NCI-H128 (cell line): Measurements from ENCODE around the gene IKZF3.
"Not testable (repeated sequence)": the region's sequence is repeated elsewhere in the genome, so short reads cannot be mapped to it uniquely, and the experiment has no call there.

ENCODE experiments used
- DNase-seq: peaks from one replicate; lab custom pipeline; 2025; ENCODE audit not compliant: unreplicated experiment; lab: John Stamatoyannopoulos, UW

Gene IKZF3

DNA sequence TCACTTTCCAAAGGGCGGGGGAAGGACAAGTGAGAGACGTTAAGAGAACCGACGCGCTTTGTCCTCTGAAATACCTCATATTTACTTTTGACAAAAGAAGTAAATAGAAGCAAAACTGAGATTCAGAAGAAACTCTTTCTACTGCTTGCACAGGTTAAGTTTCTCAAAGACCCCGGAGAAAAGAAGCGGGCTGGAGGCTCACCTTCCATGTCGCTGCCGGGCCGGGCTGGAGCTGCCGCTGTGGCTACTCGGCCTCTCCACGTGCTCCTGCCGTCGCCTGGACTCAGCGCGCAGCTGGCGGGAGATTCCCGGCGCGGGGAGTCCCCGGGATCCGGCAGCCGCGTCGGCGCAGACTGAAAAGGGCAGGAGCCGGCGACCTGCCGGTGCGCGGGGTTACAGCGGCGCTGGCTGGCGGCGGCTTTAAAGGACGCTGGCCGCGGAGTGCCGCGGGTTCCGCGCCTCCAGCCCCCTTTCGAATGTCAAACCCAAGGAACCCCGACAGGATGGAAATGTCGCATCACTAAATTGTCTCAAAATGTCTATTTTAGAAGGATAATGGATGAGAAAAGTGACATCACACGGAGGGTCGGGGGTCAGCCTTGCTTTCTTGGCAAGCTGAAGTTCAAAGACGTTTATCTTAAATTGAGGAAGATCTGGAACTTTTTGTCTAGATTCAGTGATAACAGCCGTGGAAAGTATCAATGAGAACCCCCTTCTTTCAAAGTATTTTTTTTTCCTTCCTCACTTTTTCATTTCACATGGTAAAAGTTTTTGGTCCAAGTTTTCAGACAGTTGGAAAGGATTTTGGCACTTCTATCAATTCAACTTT lies at the start of gene IKZF3:
Gene IKZF3, minus strand, starts transcription at position 395 of the 829 bp plus-strand sequence. Its CDS starts 186 bp downstream, at position 209.
- peak; percentile 14 for DNase-seq

DNA sequence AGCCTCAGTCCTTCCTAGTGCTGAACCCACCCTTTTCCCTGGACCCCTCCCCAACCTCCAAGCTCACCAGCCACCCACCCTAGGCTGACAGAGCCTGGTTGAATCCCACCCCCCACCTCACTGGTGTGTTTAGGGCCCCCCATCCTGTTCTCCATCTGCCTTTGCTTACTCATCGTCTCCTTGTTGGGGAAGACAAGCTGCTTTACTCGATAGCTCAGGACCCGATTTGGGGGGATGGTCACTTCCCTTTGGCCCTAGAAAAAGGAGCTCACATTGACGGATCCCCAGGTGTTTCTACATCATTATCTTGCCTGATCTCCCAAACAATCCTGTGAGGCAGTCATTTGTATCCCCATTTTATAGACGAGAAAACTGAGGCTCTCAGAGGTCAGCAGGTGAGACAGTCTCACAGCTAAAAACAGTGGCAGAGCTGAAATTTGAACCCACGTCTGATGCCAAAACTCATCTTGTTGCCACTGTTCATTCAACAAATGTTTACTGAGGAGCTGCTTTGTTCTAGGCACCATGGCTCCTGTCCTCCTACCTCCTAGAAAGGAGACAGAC lies 44.8 kb upstream of the IKZF3 start:
- DNase-seq: no peak

- no peak for DNase-seq
Observed at GRCh38 chr17:39904990-39905288, 40.8 kb upstream of the IKZF3 start.

GRCh38 chr17:39903158-39903884 lies 39.2 kb upstream of the IKZF3 start:
- no peak for DNase-seq

DNA sequence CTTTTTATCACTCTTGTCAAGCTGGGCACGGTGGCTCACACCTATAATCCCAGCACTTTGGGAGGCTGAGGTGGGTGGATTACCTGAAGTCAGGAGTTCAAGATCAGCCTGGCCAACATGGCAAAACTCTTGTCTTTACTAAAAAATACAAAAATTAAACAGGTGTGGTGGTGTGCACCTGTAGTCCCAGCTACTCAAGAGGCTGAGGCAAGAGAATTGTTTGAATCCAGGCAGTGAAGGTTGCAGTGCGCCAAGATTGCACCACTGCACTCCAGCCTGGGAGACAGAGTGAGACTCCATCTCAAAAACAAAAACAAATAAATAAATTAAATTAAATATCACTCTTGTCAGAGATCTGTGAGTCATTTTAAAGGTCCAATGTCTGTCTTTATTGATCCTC lies 37.9 kb upstream of the IKZF3 start:
- DNase-seq: not testable (repeated sequence)

- no peak for DNase-seq
Observed at GRCh38 chr17:39899215-39899614, 35.1 kb upstream of the IKZF3 start.

DNA sequence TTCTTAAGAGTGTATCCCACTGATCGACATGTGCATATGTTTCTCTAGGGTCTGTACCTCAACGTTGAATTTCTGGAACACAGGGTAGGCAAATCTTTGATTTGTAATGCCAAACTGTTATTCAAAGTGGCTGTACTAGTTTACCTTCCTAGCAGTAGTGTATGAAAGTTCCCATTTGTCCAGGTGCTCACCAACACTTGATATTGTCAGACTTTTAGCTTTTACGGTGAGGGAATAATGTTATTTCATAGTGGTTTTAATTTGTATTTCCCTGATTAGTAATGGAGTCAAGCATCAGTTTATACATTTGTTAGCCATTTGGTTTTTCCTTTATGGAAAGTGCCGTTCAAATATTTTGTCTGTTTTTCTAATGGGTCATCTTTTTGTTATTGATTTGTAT lies 34.0 kb upstream of the IKZF3 start:
- DNase-seq: no peak

- no peak for DNase-seq
Observed at GRCh38 chr17:39894681-39895376, 30.7 kb upstream of the IKZF3 start.

GRCh38 chr17:39889200-39889599 lies 25.1 kb upstream of the IKZF3 start:
- no peak for DNase-seq

GRCh38 chr17:39887078-39887477 lies 23.0 kb upstream of the IKZF3 start:
- DNase-seq: no peak

GRCh38 chr17:39886102-39886501 lies 22.0 kb upstream of the IKZF3 start:
- DNase-seq: not testable (repeated sequence)

DNA sequence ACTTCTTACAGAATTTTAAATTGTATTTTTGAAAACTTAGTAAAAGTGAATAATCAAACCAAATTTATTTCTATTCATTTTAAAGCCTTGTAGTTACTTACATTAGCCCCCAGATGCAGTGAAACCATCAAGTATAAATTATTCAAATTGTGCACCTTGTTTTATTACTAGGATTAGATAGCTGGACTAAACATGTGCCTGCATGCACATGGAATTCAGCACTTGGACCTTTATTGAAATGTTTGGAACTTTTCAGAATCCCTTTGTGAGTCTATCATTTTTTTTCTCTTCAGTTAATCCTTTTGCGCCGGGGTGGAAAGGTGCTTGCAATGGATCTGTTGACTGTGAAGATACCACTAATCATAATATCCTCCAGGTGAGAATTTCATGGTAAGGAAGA lies 8.6 kb upstream of the IKZF3 start:
- no peak for DNase-seq

- DNase-seq: no peak
Observed at GRCh38 chr17:39871801-39872200, 7.7 kb upstream of the IKZF3 start.

- no peak for DNase-seq
Observed at GRCh38 chr17:39870776-39871175, 6.7 kb upstream of the IKZF3 start.

DNA sequence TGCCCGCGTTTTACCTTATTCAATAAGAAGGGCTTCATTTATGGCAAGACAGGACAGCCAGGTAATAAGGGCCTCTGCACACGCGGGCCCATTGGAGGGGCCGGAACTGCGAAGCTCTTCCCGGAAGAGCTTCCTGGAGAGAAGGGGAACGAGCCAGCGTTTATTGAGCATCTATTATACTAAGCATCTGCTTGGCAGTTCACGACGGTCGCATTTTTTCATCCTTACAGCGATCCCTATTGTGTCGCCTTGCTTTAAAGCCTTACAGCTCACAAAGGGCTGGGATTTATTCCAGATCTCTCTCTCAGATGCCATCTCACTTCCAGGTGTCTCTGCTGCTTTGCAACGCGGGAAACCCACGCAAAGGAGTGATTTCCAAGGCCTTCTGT lies 4.4 kb upstream of the IKZF3 start:
- no peak for DNase-seq

GRCh38 chr17:39867880-39868553 lies 3.9 kb upstream of the IKZF3 start, which contains the start of gene ZPBP2:
TSS of gene ZPBP2 (plus strand) at chr17:39868202. CDS start at chr17:39868355, 153 bp downstream.
- no peak for DNase-seq

- no peak for DNase-seq
Observed at GRCh38 chr17:39867084-39867879, 3.2 kb upstream of the IKZF3 start.

- DNase-seq: no peak
Observed at GRCh38 chr17:39866013-39866730, 2.1 kb upstream of the IKZF3 start.

DNA sequence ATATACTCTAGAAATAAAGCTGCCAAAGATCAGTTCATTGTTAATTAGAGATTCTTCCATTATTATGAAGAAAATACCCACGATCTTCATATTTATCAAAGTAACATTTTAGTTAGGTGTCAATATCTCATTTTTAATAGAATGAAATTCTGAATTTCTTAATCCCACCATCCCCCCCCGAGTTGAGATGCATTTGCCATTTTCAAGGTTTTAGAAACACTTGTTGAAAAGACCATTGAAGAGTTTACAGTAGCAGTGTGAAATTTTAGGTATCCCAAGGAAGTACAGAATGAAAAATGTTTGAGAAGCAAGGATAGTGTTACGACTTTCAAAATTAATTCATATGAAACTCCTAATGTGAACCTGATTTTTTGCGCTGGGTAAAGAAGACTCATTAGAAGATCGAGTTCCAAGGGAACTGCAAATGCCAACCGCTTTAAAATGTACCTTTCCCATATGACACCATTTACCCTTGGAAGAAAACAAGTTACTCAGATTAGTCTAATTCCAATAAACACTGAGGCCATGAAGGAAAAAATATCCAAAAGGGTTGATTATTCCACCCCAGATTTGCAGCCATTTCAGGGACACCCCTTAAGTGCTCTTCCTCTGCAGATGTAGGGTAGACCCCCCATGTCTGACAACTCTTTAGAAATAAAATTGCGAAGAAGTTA lies 731 bp downstream of the IKZF3 start:
- DNase-seq: no peak
